Fibroblast of lung (primary cell): Measurements from ENCODE around the gene TMPO.

Source experiments
- CTCF ChIP-seq, 2 donors: IDR thresholded peaks in 1 of 2; conservative IDR thresholded peaks in 1 of 2; 1 replicate in 1 of 2; 2 replicates in 1 of 2; pipeline ENCODE4 v1.5.1; 2011 to 2012; ENCODE audit warnings: low read length in 2 of 2, control low read depth in 1 of 2, inconsistent platforms in 1 of 2, low read depth in 1 of 2, mild to moderate bottlenecking in 1 of 2
- EZH2 ChIP-seq: IDR thresholded peaks from 2 replicates; pipeline ENCODE4 v1.5.1; 2012; ENCODE audit warnings: low read length, control low read depth, mild to moderate bottlenecking; ENCODE audit errors: missing control alignments

DNA sequence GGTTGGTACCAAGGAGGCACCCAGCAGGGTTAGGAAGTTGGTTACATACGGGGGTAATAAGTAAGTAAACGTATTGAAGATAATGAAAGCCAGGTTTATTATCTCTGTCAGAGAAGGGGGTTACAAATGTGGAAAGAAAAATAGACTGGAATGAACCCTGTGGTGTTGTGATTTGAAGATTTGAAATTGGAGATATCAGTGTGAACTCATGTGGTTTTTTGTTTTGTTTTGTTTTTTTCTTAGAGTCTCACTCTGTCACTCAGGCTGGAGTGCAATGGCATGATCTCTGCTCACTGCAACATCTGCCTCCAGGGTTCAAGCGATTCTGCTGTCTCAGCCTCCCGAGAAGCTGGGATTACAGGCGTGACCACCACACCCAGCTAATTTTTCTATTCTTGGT, 64.0 kb downstream of the TMPO start:
- TF ChIP-seq CTCF (conservative IDR thresholded peaks at IDR 0.05 in 1 of 2, IDR thresholded peaks at IDR 0.05 in 1 of 2; ENCODE audit: low read depth in 1 of 2, low read length in 2 of 2) (no peak), EZH2 (no peak)
